ENCODE results near the gene CEP89.

The CEP89 gene

GRCh38 chr19:32935629-32936028 is 36.1 kb downstream of the CEP89 start:
- TF ChIP-seq, protein P1, sequence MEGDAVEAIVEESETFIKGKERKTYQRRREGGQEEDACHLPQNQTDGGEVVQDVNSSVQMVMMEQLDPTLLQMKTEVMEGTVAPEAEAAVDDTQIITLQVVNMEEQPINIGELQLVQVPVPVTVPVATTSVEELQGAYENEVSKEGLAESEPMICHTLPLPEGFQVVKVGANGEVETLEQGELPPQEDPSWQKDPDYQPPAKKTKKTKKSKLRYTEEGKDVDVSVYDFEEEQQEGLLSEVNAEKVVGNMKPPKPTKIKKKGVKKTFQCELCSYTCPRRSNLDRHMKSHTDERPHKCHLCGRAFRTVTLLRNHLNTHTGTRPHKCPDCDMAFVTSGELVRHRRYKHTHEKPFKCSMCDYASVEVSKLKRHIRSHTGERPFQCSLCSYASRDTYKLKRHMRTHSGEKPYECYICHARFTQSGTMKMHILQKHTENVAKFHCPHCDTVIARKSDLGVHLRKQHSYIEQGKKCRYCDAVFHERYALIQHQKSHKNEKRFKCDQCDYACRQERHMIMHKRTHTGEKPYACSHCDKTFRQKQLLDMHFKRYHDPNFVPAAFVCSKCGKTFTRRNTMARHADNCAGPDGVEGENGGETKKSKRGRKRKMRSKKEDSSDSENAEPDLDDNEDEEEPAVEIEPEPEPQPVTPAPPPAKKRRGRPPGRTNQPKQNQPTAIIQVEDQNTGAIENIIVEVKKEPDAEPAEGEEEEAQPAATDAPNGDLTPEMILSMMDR (IDR thresholded peaks at IDR 0.05; ENCODE audit: extremely low read depth, insufficient read depth, missing control alignments), result no peak
- in situ Hi-C loops (cut with MboI; ENCODE audit: low pct_unique_long_range_greater_than_20kb, low sequenced_read_pairs, unreplicated experiment), result no loop called here
- DNase-seq (ENCODE audit: low spot score), result no peak

DNA sequence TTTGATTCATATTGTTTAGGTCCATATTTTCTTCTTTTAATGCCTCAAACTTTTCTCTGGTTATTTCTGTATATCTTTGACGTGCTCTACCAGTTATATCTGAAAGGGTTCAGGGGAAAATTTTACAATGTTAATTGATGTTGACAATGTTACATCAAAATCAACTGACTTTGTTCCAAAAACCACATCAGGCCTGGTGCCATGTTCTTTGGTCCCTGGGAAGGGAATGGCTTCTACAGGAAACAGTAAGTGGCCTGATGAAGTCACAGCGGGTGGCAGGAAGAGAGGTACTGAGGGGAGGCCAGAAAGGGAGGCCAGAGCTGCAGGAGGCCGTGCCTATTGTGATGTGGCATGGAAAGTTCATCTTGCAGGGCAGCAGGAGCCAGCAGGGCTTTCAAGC is 38.2 kb downstream of the CEP89 start:
- no peak for DNase-seq (ENCODE audit: low spot score)
- in situ Hi-C loops (cut with MboI; ENCODE audit: low pct_unique_long_range_greater_than_20kb, low sequenced_read_pairs, unreplicated experiment), result no loop called here
- TF ChIP-seq, protein P1 (IDR thresholded peaks at IDR 0.05; ENCODE audit: extremely low read depth, insufficient read depth, missing control alignments), result no peak

DNA sequence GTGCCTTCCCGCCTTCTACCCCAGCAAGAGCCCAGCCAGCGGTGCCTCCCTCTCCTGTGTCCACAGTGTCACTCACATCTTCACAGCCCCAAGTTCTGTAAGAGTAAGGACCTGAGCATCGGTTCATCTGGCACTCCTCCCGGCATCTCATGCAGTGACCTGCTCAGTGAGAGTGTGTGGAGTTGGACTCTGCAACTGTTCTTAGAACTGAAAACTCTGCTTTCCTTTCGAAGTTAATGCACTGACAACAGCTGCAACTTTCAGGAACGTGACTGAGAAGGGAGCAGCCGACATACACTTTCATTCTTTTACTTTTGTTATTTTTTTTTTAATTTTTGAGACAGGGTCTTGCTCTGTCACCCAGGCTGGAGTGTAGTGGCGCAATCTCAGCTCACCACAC is 41.2 kb downstream of the CEP89 start:
- DNase-seq (ENCODE audit: low spot score), result no peak
- TF ChIP-seq, protein P1 (IDR thresholded peaks at IDR 0.05; ENCODE audit: extremely low read depth, insufficient read depth, missing control alignments), result no peak
- in situ Hi-C loops (cut with MboI; ENCODE audit: low pct_unique_long_range_greater_than_20kb, low sequenced_read_pairs, unreplicated experiment), result no loop called here

DNA sequence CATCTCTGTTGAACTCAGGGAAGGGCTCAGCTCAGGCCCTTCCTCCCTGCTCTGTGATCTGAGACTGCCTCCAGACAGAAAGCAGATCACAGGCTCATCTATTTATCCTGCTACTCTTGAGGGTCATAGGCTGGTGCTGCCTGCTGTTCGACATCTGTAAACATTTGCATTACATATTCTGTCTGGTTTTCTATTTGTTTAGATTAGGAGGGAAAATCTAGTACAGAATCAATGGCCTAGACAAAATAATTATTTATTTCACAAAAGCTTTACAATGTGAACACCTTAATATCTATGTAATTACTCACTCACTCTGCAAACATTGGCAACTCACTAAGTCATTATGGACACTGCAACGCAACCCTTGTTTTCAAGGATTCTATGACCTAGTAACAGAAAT is 43.0 kb downstream of the CEP89 start:
- TF ChIP-seq, protein P1 (IDR thresholded peaks at IDR 0.05; ENCODE audit: extremely low read depth, insufficient read depth, missing control alignments), result no peak
- in situ Hi-C loops (cut with MboI; ENCODE audit: low pct_unique_long_range_greater_than_20kb, low sequenced_read_pairs, unreplicated experiment), result no loop called here
- DNase-seq (ENCODE audit: low spot score), result no peak

- TF ChIP-seq, protein P1 (IDR thresholded peaks at IDR 0.05; ENCODE audit: extremely low read depth, insufficient read depth, missing control alignments), result no peak
- no peak for DNase-seq (ENCODE audit: low spot score)
- in situ Hi-C loops (cut with MboI; ENCODE audit: low pct_unique_long_range_greater_than_20kb, low sequenced_read_pairs, unreplicated experiment), result no loop called here
These were observed 47.6 kb downstream of the CEP89 start for GRCh38 chr19:32924200-32924599.

GRCh38 chr19:32921624-32922023 is 50.1 kb downstream of the CEP89 start:
- DNase-seq (ENCODE audit: low spot score), result no peak
- TF ChIP-seq, protein P1 (IDR thresholded peaks at IDR 0.05; ENCODE audit: extremely low read depth, insufficient read depth, missing control alignments), result no peak
- in situ Hi-C loops (cut with MboI; ENCODE audit: low pct_unique_long_range_greater_than_20kb, low sequenced_read_pairs, unreplicated experiment), result no loop called here

GRCh38 chr19:32919365-32919764 is 52.4 kb downstream of the CEP89 start:
- in situ Hi-C loops (cut with MboI; ENCODE audit: low pct_unique_long_range_greater_than_20kb, low sequenced_read_pairs, unreplicated experiment), result no loop called here
- TF ChIP-seq, protein P1 (IDR thresholded peaks at IDR 0.05; ENCODE audit: extremely low read depth, insufficient read depth, missing control alignments), result no peak
- no peak for DNase-seq (ENCODE audit: low spot score)
